Type B pancreatic cell (in vitro differentiated cells): ENCODE results near the gene LBH. TPM values are rescaled to one million over a fixed set of nuclear protein-coding genes. Genes with fewer than 3 reads are reported as not detected.

Experiments used
- DNase-seq: peaks from one replicate; pipeline ENCODE4 v3.0.0; 2021; ENCODE audit warnings: mixed read lengths; ENCODE audit not compliant: unreplicated experiment; ENCODE audit errors: extremely low spot score
- H3K27ac Mint-ChIP-seq: 2 replicates; pipeline ENCODE4 v1.8.0; 2021; ENCODE audit warnings: mild to moderate bottlenecking, mixed read lengths
- H3K27me3 Mint-ChIP-seq: 2 replicates; pipeline ENCODE4 v1.8.0; 2021; ENCODE audit warnings: mixed read lengths
- H3K36me3 Mint-ChIP-seq: 2 replicates; pipeline ENCODE4 v1.8.0; 2021; ENCODE audit warnings: mixed read lengths
- H3K4me1 Mint-ChIP-seq: one replicate; pipeline ENCODE4 v1.8.0; 2021; ENCODE audit warnings: mixed read lengths; ENCODE audit not compliant: unreplicated experiment
- H3K4me3 Mint-ChIP-seq: 2 replicates; pipeline ENCODE4 v1.8.0; 2021; ENCODE audit warnings: mild to moderate bottlenecking, mixed read lengths
- H3K9me3 Mint-ChIP-seq: 2 replicates; pipeline ENCODE4 v1.8.0; 2021; ENCODE audit warnings: mixed read lengths
- CTCF ChIP-seq: fragments of 200-600 bp; sonication (generic); conservative IDR thresholded peaks from 2 replicates; pipeline ENCODE4 v1.5.0; 2021; ENCODE audit warnings: antibody characterized with exemption, mild to moderate bottlenecking
- total RNA-seq: library from RNA; stranded (reverse); gene quantifications from 2 replicates; pipeline ENCODE4 v1.2.1, GENCODE V29; 2021; ENCODE audit warnings: low replicate concordance

Gene LBH
- total RNA-seq, 1 donor from 2014 or later: 78.5 TPM

DNA sequence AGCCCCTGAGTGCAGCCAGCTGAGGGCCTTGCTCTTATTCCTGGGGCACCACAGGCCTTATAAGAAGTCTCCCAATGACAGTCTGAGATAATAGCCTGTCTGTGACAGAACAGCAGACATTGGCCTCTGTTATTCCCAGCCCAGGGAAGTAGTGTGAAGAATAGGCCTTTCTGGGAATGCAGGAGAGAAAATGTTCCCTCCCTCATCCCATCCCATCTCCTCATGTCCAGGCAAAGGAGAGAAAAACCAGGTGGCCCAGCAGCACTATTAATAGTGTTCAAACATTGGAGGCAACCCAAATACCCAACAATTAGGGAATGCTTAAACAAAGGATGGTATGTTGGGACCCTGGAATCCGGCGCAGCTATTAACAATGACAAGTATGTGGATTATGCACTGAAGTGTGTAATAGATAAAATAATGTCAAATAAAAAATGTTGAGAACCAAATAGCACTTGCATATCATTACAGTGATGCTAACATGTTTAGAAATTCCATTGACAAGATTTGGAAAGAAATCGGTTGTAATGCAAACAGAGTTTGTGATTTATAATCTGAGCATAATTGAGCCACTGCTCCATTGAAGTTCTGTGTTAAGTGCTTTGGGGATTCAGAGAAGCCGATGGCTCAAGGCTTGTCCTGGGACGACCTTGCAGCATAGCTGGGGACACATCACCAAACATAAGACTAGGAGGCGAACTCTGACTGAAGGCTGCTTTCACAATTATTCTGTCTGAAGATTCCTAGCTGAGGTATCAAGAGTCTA lies 69.3 kb downstream of the LBH start:
- Mint-ChIP-seq H3K4me1 (peaks cover 13% of the 10 kb centered on the region), H3K36me3 (no peaks in the 10 kb centered on the region), H3K27me3 (no peaks in the 10 kb centered on the region), H3K9me3 (peaks cover 6% of the 10 kb centered on the region), H3K4me3 (peak overlapping the region; percentile 44), H3K27ac (no peak overlapping the region)
- TF ChIP-seq CTCF: no peak
- no peak for DNase-seq

GRCh38 chr2:30301551-30301950 lies 70.2 kb downstream of the LBH start:
- Mint-ChIP-seq H3K4me3 (no peak overlapping the region), H3K27me3 (no peaks in the 10 kb centered on the region), H3K4me1 (peaks cover 13% of the 10 kb centered on the region), H3K27ac (no peak overlapping the region), H3K36me3 (no peaks in the 10 kb centered on the region), H3K9me3 (peaks cover 6% of the 10 kb centered on the region)
- no peak for TF ChIP-seq CTCF
- no peak for DNase-seq

GRCh38 chr2:30302566-30302965 lies 71.2 kb downstream of the LBH start:
- H3K4me3 Mint-ChIP-seq: no peak overlapping the region
- H3K27ac Mint-ChIP-seq: no peak overlapping the region
- no peak for TF ChIP-seq CTCF
- DNase-seq: no peak
- no peaks in the 10 kb centered on the region for H3K9me3 Mint-ChIP-seq
- no peaks in the 10 kb centered on the region for H3K36me3 Mint-ChIP-seq
- peaks cover 13% of the 10 kb centered on the region for H3K4me1 Mint-ChIP-seq
- H3K27me3 Mint-ChIP-seq: no peaks in the 10 kb centered on the region

GRCh38 chr2:30303095-30303494 lies 71.8 kb downstream of the LBH start:
- Mint-ChIP-seq H3K27me3 (no peaks in the 10 kb centered on the region), H3K4me1 (peaks cover 13% of the 10 kb centered on the region), H3K9me3 (no peaks in the 10 kb centered on the region), H3K36me3 (no peaks in the 10 kb centered on the region), H3K27ac (peak overlapping the region; percentile 83), H3K4me3 (no peak overlapping the region)
- DNase-seq: no peak
- TF ChIP-seq CTCF: no peak

DNA sequence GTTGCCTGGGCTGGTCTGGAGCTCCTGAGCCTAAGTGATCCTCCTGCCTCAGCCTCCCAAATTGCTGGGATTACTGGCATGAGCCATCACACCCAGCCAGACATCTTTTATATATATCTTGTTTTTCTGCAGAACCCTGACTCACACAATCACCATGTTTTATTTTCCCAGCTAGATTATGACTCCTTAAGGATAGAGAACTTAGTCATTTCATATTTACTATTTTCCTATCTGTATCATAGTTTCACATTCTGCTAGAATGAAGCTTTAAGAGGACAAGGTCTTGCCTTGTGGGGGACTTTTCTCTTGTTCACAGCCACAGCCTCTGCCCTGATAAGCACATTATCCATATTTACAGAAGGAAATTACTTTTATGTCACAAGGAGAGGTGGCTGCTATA lies 73.9 kb downstream of the LBH start:
- no peaks in the 10 kb centered on the region for H3K36me3 Mint-ChIP-seq
- TF ChIP-seq CTCF: no peak
- H3K4me3 Mint-ChIP-seq: no peak overlapping the region
- H3K4me1 Mint-ChIP-seq: peaks cover 8% of the 10 kb centered on the region
- H3K27me3 Mint-ChIP-seq: no peaks in the 10 kb centered on the region
- no peak for DNase-seq
- no peaks in the 10 kb centered on the region for H3K9me3 Mint-ChIP-seq
- H3K27ac Mint-ChIP-seq: no peak overlapping the region

- Mint-ChIP-seq H3K27me3 (no peaks in the 10 kb centered on the region), H3K27ac (no peak overlapping the region), H3K9me3 (no peaks in the 10 kb centered on the region), H3K4me1 (peaks cover 5% of the 10 kb centered on the region), H3K36me3 (no peaks in the 10 kb centered on the region), H3K4me3 (no peak overlapping the region)
- no peak for TF ChIP-seq CTCF
- DNase-seq: no peak
Observed at GRCh38 chr2:30306522-30306921, 75.2 kb downstream of the LBH start.
